HG03159 (cell line): ENCODE data around the gene GALNS.
"Not testable (repeated sequence)": the region's sequence is repeated elsewhere in the genome, so short reads cannot be mapped to it uniquely, and the experiment has no call there.

Experiments used
- ATAC-seq: cut with Tn5 transposase; IDR thresholded peaks from one replicate; pipeline ENCODE4 v1.9.1; 2021; ENCODE audit warnings: mild to moderate bottlenecking, moderate library complexity; ENCODE audit not compliant: unreplicated experiment

The GALNS gene

GRCh38 chr16:88807142-88807625 lies 49.6 kb downstream of the GALNS start:
- ATAC-seq: no peak

- no peak for ATAC-seq
Observed at GRCh38 chr16:88806491-88807111, 50.1 kb downstream of the GALNS start.

- no peak for ATAC-seq
Observed at GRCh38 chr16:88805887-88806393, 50.8 kb downstream of the GALNS start.

- no peak for ATAC-seq
Observed at GRCh38 chr16:88805340-88805715, 51.4 kb downstream of the GALNS start.

- no peak for ATAC-seq
Observed at GRCh38 chr16:88804552-88805339, 52.0 kb downstream of the GALNS start.

- no peak for ATAC-seq
Observed at GRCh38 chr16:88804173-88804551, 52.6 kb downstream of the GALNS start.

- peak; percentile 56 for ATAC-seq
Observed at GRCh38 chr16:88803264-88803987, 53.3 kb downstream of the GALNS start, which contains the start of gene CDT1. TSS of gene CDT1 (plus strand) at chr16:88803789. CDS start at chr16:88803832, 43 bp downstream.

- no peak for ATAC-seq
Observed at GRCh38 chr16:88800277-88800592, 56.5 kb downstream of the GALNS start.

- no peak for ATAC-seq
Observed at GRCh38 chr16:88799569-88800276, 57.0 kb downstream of the GALNS start.

GRCh38 chr16:88798772-88799455 lies 57.8 kb downstream of the GALNS start:
- no peak for ATAC-seq

GRCh38 chr16:88798073-88798472 lies 58.7 kb downstream of the GALNS start:
- no peak for ATAC-seq

GRCh38 chr16:88796278-88796677 lies 60.5 kb downstream of the GALNS start:
- ATAC-seq: no peak

- ATAC-seq: no peak
Observed at GRCh38 chr16:88793251-88793954, 63.3 kb downstream of the GALNS start.

- ATAC-seq: no peak
Observed at GRCh38 chr16:88792668-88793250, 64.0 kb downstream of the GALNS start.

GRCh38 chr16:88792078-88792550 lies 64.6 kb downstream of the GALNS start:
- ATAC-seq: no peak

GRCh38 chr16:88790312-88791211 lies 66.2 kb downstream of the GALNS start:
- ATAC-seq: no peak

GRCh38 chr16:88789594-88789993 lies 67.2 kb downstream of the GALNS start:
- ATAC-seq: no peak

- ATAC-seq: not testable (repeated sequence)
Observed at GRCh38 chr16:88788749-88789148, 68.0 kb downstream of the GALNS start.
